CD8-positive, alpha-beta memory T cell (primary cell): ENCODE results near the gene CHIC2. TPM values are rescaled to one million over a fixed set of nuclear protein-coding genes. Genes with fewer than 3 reads are reported as not detected.
A peak's percentile ranks its signal among the peaks of the same experiment; 100 is the strongest.

Experiments used
- CTCF ChIA-PET: fragments of 350-600 bp; sonication (Branson Sonifier 250); formaldehyde crosslinking; loops from one replicate; lab custom pipeline; 2021; ENCODE audit warnings: antibody characterized with exemption; lab: Charles Lee
- POLR2A ChIA-PET: fragments of 350-600 bp; sonication (Branson Sonifier 250); formaldehyde crosslinking; loops from one replicate; lab custom pipeline; 2021; ENCODE audit warnings: antibody characterized with exemption; lab: Charles Lee
- DNase-seq, 5 donors: peaks; one replicate each; pipeline versions ENCODE4 v3.0.0 to v3.0.0-alpha.2; 2020 to 2022; ENCODE audit warnings: mixed read lengths in 1 of 5
- H3K27ac ChIP-seq: one replicate; pipeline ENCODE4 v1.7.0; 2013; ENCODE audit warnings: low read depth, mild to moderate bottlenecking, low read length, moderate library complexity
- H3K27me3 ChIP-seq: 2 replicates; pipeline ENCODE4 v1.7.0; 2013; ENCODE audit warnings: low read length, mild to moderate bottlenecking; ENCODE audit not compliant: insufficient read depth, poor library complexity, severe bottlenecking
- H3K36me3 ChIP-seq: 2 replicates; pipeline ENCODE4 v1.7.0; 2013; ENCODE audit warnings: mild to moderate bottlenecking, low read length, moderate library complexity; ENCODE audit not compliant: insufficient read depth
- H3K4me1 ChIP-seq: 2 replicates; pipeline ENCODE4 v1.7.0; 2013; ENCODE audit warnings: mild to moderate bottlenecking, low read length, moderate library complexity; ENCODE audit not compliant: insufficient read depth
- H3K4me3 ChIP-seq: 2 replicates; pipeline ENCODE4 v1.7.0; 2013; ENCODE audit warnings: mild to moderate bottlenecking, low read length
- H3K9me3 ChIP-seq: 2 replicates; pipeline ENCODE4 v1.7.0; 2013; ENCODE audit warnings: mild to moderate bottlenecking, low read length
- H3K27ac Mint-ChIP-seq, 8 donors: one replicate each; pipeline ENCODE4 v1.8.0; 2020 to 2021; ENCODE audit warnings: mixed read lengths in 8 of 8, mild to moderate bottlenecking in 6 of 8, inconsistent platforms in 3 of 8, moderate library complexity in 3 of 8
- H3K27me3 Mint-ChIP-seq, 2 donors: one replicate each; pipeline ENCODE4 v1.8.0; 2020 to 2021; ENCODE audit warnings: mixed read lengths in 2 of 2, mild to moderate bottlenecking in 1 of 2, moderate library complexity in 1 of 2
- H3K36me3 Mint-ChIP-seq, 3 donors: one replicate each; pipeline ENCODE4 v1.8.0; 2020 to 2021; ENCODE audit warnings: mixed read lengths in 3 of 3, inconsistent platforms in 1 of 3, mild to moderate bottlenecking in 1 of 3
- H3K4me1 Mint-ChIP-seq, 3 donors: one replicate each; pipeline ENCODE4 v1.8.0; 2020 to 2021; ENCODE audit warnings: mixed read lengths in 3 of 3, inconsistent platforms in 1 of 3, mild to moderate bottlenecking in 1 of 3
- H3K4me3 Mint-ChIP-seq, 7 donors: one replicate each; pipeline ENCODE4 v1.8.0; 2020 to 2021; ENCODE audit warnings: mixed read lengths in 7 of 7, mild to moderate bottlenecking in 6 of 7, moderate library complexity in 4 of 7, inconsistent platforms in 2 of 7
- H3K9me3 Mint-ChIP-seq, 5 donors: one replicate each; pipeline ENCODE4 v1.8.0; 2020 to 2022; ENCODE audit warnings: mixed read lengths in 5 of 5, mild to moderate bottlenecking in 3 of 5, moderate library complexity in 2 of 5, inconsistent platforms in 1 of 5
- polyA plus RNA-seq: library from polyadenylated mRNA; unstranded; fragments of 300-500 nt; fragmentation: Illumina TruSeq; gene quantifications from one replicate; pipeline ENCODE4 v1.2.3, GENCODE V29; 2021
- total RNA-seq, 2 experiments: library from RNA; stranded (reverse); gene quantifications; one replicate each; pipeline ENCODE4 v1.2.3, GENCODE V29; 2021

The CHIC2 gene
- total and polyA plus RNA-seq, 3 experiments from 2014 or later: 25.0 to 57.3 (median 27.9) TPM

GRCh38 chr4:54096295-54096962, 32.0 kb upstream of the CHIC2 start:
- no peaks in the 10 kb centered on the region for H3K9me3 Mint-ChIP-seq
- H3K36me3 Mint-ChIP-seq: no peaks in the 10 kb centered on the region
- CTCF ChIA-PET: no interaction called here
- peaks cover 37 to 66% (median 50%) of the 10 kb centered on the region in 3 donors for H3K4me1 Mint-ChIP-seq
- no peak overlapping the region for H3K27ac ChIP-seq
- no peaks in the 10 kb centered on the region for H3K9me3 ChIP-seq
- POLR2A ChIA-PET: no interaction called here
- H3K27me3 Mint-ChIP-seq: peaks cover 75 to 92% of the 10 kb centered on the region in 2 donors
- H3K4me3 ChIP-seq: no peak overlapping the region
- no peak overlapping the region for H3K4me3 Mint-ChIP-seq
- H3K27me3 ChIP-seq: peaks cover 83% of the 10 kb centered on the region
- DNase-seq: no peak
- H3K27ac Mint-ChIP-seq: no peak overlapping the region
- peaks cover 25% of the 10 kb centered on the region for H3K4me1 ChIP-seq
- no peaks in the 10 kb centered on the region for H3K36me3 ChIP-seq

GRCh38 chr4:54095110-54095825, 30.9 kb upstream of the CHIC2 start:
- Histone ChIP-seq H3K4me1 (peaks cover 23% of the 10 kb centered on the region), H3K36me3 (no peaks in the 10 kb centered on the region), H3K9me3 (no peaks in the 10 kb centered on the region), H3K27ac (no peak overlapping the region), H3K4me3 (no peak overlapping the region), H3K27me3 (peaks cover 73% of the 10 kb centered on the region)
- ChIA-PET CTCF (no interaction called here), POLR2A (no interaction called here)
- Mint-ChIP-seq H3K4me3 (peak overlapping the region in 1 of 7 donors; percentile 37), H3K27me3 (peaks cover 69 to 92% of the 10 kb centered on the region in 2 donors), H3K4me1 (peaks cover 38 to 63% (median 47%) of the 10 kb centered on the region in 3 donors), H3K36me3 (no peaks in the 10 kb centered on the region), H3K27ac (no peak overlapping the region), H3K9me3 (no peaks in the 10 kb centered on the region)
- no peak for DNase-seq

GRCh38 chr4:54094451-54094850, 30.0 kb upstream of the CHIC2 start:
- H3K4me3 Mint-ChIP-seq: no peak overlapping the region

GRCh38 chr4:54093324-54094240, 29.2 kb upstream of the CHIC2 start:
- Mint-ChIP-seq H3K4me3 (peak overlapping the region in 4 of 7 donors; percentile 8 to 38 (median 26)), H3K27me3 (peaks cover 58 to 85% of the 10 kb centered on the region in 2 donors), H3K36me3 (no peaks in the 10 kb centered on the region), H3K4me1 (peaks cover 26 to 47% (median 35%) of the 10 kb centered on the region in 3 donors), H3K9me3 (no peaks in the 10 kb centered on the region), H3K27ac (peak overlapping the region in 1 of 8 donors; percentile 73)
- Histone ChIP-seq H3K36me3 (no peaks in the 10 kb centered on the region), H3K27me3 (peaks cover 62% of the 10 kb centered on the region), H3K4me3 (no peak overlapping the region), H3K4me1 (peaks cover 14% of the 10 kb centered on the region), H3K27ac (no peak overlapping the region), H3K9me3 (no peaks in the 10 kb centered on the region)
- no peak for DNase-seq
- POLR2A ChIA-PET: interaction anchor here (1.0 to 1.2 kb wide), 2 partner anchors 14 to 30 kb away, joined by 3 to 11 read pairs; no protein-coding TSS in a partner anchor
- CTCF ChIA-PET: no interaction called here

More at GRCh38 chr4:54094451-54094850, 30.0 kb upstream of the CHIC2 start:
- H3K36me3 Mint-ChIP-seq: no peaks in the 10 kb centered on the region
- Histone ChIP-seq H3K36me3 (no peaks in the 10 kb centered on the region), H3K4me3 (no peak overlapping the region), H3K27ac (no peak overlapping the region), H3K9me3 (no peaks in the 10 kb centered on the region), H3K4me1 (peaks cover 21% of the 10 kb centered on the region), H3K27me3 (peaks cover 70% of the 10 kb centered on the region)
- ChIA-PET POLR2A (no interaction called here), CTCF (no interaction called here)
- H3K9me3 Mint-ChIP-seq: no peaks in the 10 kb centered on the region
- peaks cover 35 to 56% (median 44%) of the 10 kb centered on the region in 3 donors for H3K4me1 Mint-ChIP-seq
- peaks cover 67 to 89% of the 10 kb centered on the region in 2 donors for H3K27me3 Mint-ChIP-seq
- DNase-seq: no peak
- no peak overlapping the region for H3K27ac Mint-ChIP-seq

GRCh38 chr4:54092405-54093323, 28.3 kb upstream of the CHIC2 start:
- no peak for DNase-seq
- Histone ChIP-seq H3K27ac (no peak overlapping the region), H3K27me3 (peaks cover 52% of the 10 kb centered on the region), H3K36me3 (no peaks in the 10 kb centered on the region), H3K4me1 (peaks cover 14% of the 10 kb centered on the region), H3K9me3 (no peaks in the 10 kb centered on the region), H3K4me3 (peak overlapping the region; percentile 62)
- Mint-ChIP-seq H3K36me3 (no peaks in the 10 kb centered on the region), H3K27ac (peak overlapping the region in 1 of 8 donors; percentile 73), H3K27me3 (peaks cover 50 to 77% of the 10 kb centered on the region in 2 donors), H3K4me3 (peak overlapping the region; percentile 83 to 94 (median 86)), H3K9me3 (no peaks in the 10 kb centered on the region), H3K4me1 (peaks cover 24 to 38% (median 27%) of the 10 kb centered on the region in 3 donors)
- ChIA-PET POLR2A (interaction anchor here (0.8 to 1.2 kb wide), 3 partner anchors 15 to 39 kb away, joined by 3 to 11 read pairs (median 5); no protein-coding TSS in a partner anchor), CTCF (no interaction called here)

GRCh38 chr4:54091637-54092404, 27.4 kb upstream of the CHIC2 start:
- Mint-ChIP-seq H3K9me3 (no peaks in the 10 kb centered on the region), H3K27me3 (peaks cover 42 to 68% of the 10 kb centered on the region in 2 donors), H3K36me3 (no peaks in the 10 kb centered on the region), H3K4me1 (peaks cover 24 to 33% (median 27%) of the 10 kb centered on the region in 3 donors), H3K4me3 (peak overlapping the region; percentile 83 to 94 (median 86)), H3K27ac (peak overlapping the region in 6 of 8 donors; percentile 12 to 82 (median 66))
- POLR2A ChIA-PET: interaction anchor here (0.8 kb wide), 1 partner anchor 38 kb away, joined by 5 read pairs; no protein-coding TSS in a partner anchor
- H3K36me3 ChIP-seq: no peaks in the 10 kb centered on the region
- H3K9me3 ChIP-seq: no peaks in the 10 kb centered on the region
- peak; percentile 65 to 89 (median 78) for DNase-seq
- H3K4me3 ChIP-seq: peak overlapping the region; percentile 62
- H3K27me3 ChIP-seq: peaks cover 45% of the 10 kb centered on the region
- H3K27ac ChIP-seq: no peak overlapping the region
- H3K4me1 ChIP-seq: peaks cover 14% of the 10 kb centered on the region
- CTCF ChIA-PET: no interaction called here
